ENCODE results near the gene NT5E.

GRCh38 chr6:85465762-85466161 is 15.9 kb downstream of the NT5E start:
- TF ChIP-seq CTCF (IDR thresholded peaks at IDR 0.05; ENCODE audit: low read length): no peak
- TF ChIP-seq EZH2phosphoT487 (IDR thresholded peaks at IDR 0.05; ENCODE audit: low read length): no peak
